B cell (primary cell): ENCODE results near the gene TSFM. TPM values are rescaled to one million over a fixed set of nuclear protein-coding genes. Genes with fewer than 3 reads are reported as not detected.

ENCODE experiments used
- ATAC-seq: fragments of 200-7000 bp; cut with Tn5 transposase; one replicate; pipeline ENCODE4 v1.10.0; 2021; ENCODE audit warnings: low read depth, mild to moderate bottlenecking, moderate number of reproducible peaks, moderate library complexity
- CTCF ChIA-PET: fragments of 350-600 bp; sonication (Branson Sonifier 250); formaldehyde crosslinking; loops from one replicate; lab custom pipeline; 2021; ENCODE audit warnings: antibody characterized with exemption, inconsistent platforms; lab: Charles Lee
- POLR2A ChIA-PET: fragments of 350-600 bp; sonication (Branson Sonifier 250); formaldehyde crosslinking; loops from one replicate; lab custom pipeline; 2021; ENCODE audit warnings: antibody characterized with exemption; lab: Charles Lee
- DNase-seq: peaks from one replicate; pipeline ENCODE4 v3.0.0; 2013
- H2AFZ ChIP-seq: 2 replicates; pipeline ENCODE4 v1.6.1; 2012; ENCODE audit warnings: mild to moderate bottlenecking, low read depth, low read length; ENCODE audit not compliant: insufficient read depth, poor library complexity, severe bottlenecking
- H3K27ac ChIP-seq, 2 donors: 1 replicate in 1 of 2; 2 replicates in 1 of 2; pipeline ENCODE4 v1.5.1; 2012 to 2013; ENCODE audit warnings: low read length in 2 of 2, mild to moderate bottlenecking in 2 of 2, moderate library complexity in 1 of 2
- H3K27me3 ChIP-seq, 4 experiments: fragments of 200-600 bp in 1 of 4; sonication (generic) in 1 of 4; replicated peaks in 1 of 4; 1 replicate in 2 of 4; 2 replicates in 2 of 4; pipeline versions ENCODE4 v1.6.1 to v1.7.0; 2013 to 2016; ENCODE audit warnings: low read length in 3 of 4, mild to moderate bottlenecking in 2 of 4, mixed read lengths in 1 of 4, moderate library complexity in 1 of 4; ENCODE audit not compliant: insufficient read depth in 4 of 4, control insufficient read depth in 3 of 4; ENCODE audit errors: control extremely low read depth in 1 of 4
- H3K36me3 ChIP-seq, 2 experiments: replicated peaks in 1 of 2; 1 replicate in 1 of 2; 2 replicates in 1 of 2; pipeline versions ENCODE4 v1.6.1 to v1.7.1; 2013; ENCODE audit warnings: low read length in 1 of 2; ENCODE audit not compliant: insufficient read depth in 2 of 2, control insufficient read depth in 1 of 2; ENCODE audit errors: control extremely low read depth in 1 of 2, extremely low read depth in 1 of 2
- H3K4me1 ChIP-seq, 2 donors: fragments of 200-600 bp in 1 of 2; sonication (generic) in 1 of 2; 1 replicate in 1 of 2; 2 replicates in 1 of 2; pipeline versions ENCODE4 v1.5.1 to v1.6.1; 2013 to 2017; ENCODE audit warnings: low read length in 2 of 2; ENCODE audit not compliant: control insufficient read depth in 2 of 2, insufficient read depth in 2 of 2
- H3K4me2 ChIP-seq: replicated peaks from 2 replicates; pipeline ENCODE3; 2012; ENCODE audit warnings: mild to moderate bottlenecking, low read depth, low read length; ENCODE audit not compliant: poor library complexity, severe bottlenecking
- H3K4me3 ChIP-seq, 5 experiments: fragments of 200-600 bp in 1 of 5; sonication (generic) in 1 of 5; 1 replicate in 3 of 5; 2 replicates in 2 of 5; pipeline versions ENCODE4 v1.5.1 to v1.7.0; 2011 to 2016; ENCODE audit warnings: low read length in 4 of 5, mild to moderate bottlenecking in 4 of 5, low read depth in 2 of 5, control low read depth in 1 of 5, moderate library complexity in 1 of 5; ENCODE audit not compliant: insufficient read depth in 1 of 5; ENCODE audit errors: control extremely low read depth in 1 of 5, extremely low read depth in 1 of 5
- H3K79me2 ChIP-seq: fragments of 200-600 bp; sonication (generic); one replicate; pipeline ENCODE4 v1.6.0; 2016; ENCODE audit warnings: low read length; ENCODE audit not compliant: control insufficient read depth, insufficient read depth
- H3K9ac ChIP-seq: fragments of 200-600 bp; sonication (generic); 2 replicates; pipeline ENCODE4 v1.6.1; 2017; ENCODE audit warnings: mild to moderate bottlenecking, low read length, moderate library complexity
- H3K9me3 ChIP-seq, 3 donors: one replicate each; pipeline versions ENCODE4 v1.6.1 to v1.7.1; 2013; ENCODE audit warnings: low read length in 2 of 3; ENCODE audit not compliant: control insufficient read depth in 2 of 3, insufficient read depth in 1 of 3; ENCODE audit errors: control extremely low read depth in 1 of 3
- H4K20me1 ChIP-seq: 2 replicates; pipeline ENCODE4 v1.6.0; 2012; ENCODE audit warnings: mild to moderate bottlenecking, low read length; ENCODE audit not compliant: insufficient read depth, control insufficient read depth, poor library complexity, severe bottlenecking
- H3K27ac Mint-ChIP-seq: one replicate; pipeline ENCODE4 v1.8.0; 2021; ENCODE audit warnings: mixed read lengths
- H3K27me3 Mint-ChIP-seq: one replicate; pipeline ENCODE4 v1.8.0; 2021; ENCODE audit warnings: mixed read lengths
- H3K4me1 Mint-ChIP-seq: one replicate; pipeline ENCODE4 v1.8.0; 2021; ENCODE audit warnings: mixed read lengths
- H3K4me3 Mint-ChIP-seq: one replicate; pipeline ENCODE4 v1.8.0; 2021; ENCODE audit warnings: mixed read lengths
- H3K9me3 Mint-ChIP-seq: one replicate; pipeline ENCODE4 v1.8.0; 2022; ENCODE audit warnings: mixed read lengths; ENCODE audit not compliant: insufficient read depth
- CTCF ChIP-seq: fragments of 200-600 bp; IDR thresholded peaks from one replicate; pipeline ENCODE4 v1.8.0; 2022; ENCODE audit warnings: antibody characterized with exemption, mild to moderate bottlenecking
- EZH2 ChIP-seq: IDR thresholded peaks from 2 replicates; pipeline ENCODE4 v1.6.1; 2012; ENCODE audit warnings: borderline replicate concordance, low read depth, mild to moderate bottlenecking, moderate library complexity, low read length; ENCODE audit not compliant: insufficient read depth, poor library complexity, severe bottlenecking
- WGBS: methylation state at CpG from one replicate; pipeline ENCODE4 v1.1.5; 2013; ENCODE audit warnings: missing lambda C conversion rate; ENCODE audit not compliant: insufficient coverage; 5-methylcytosine and 5-hydroxymethylcytosine counted together
- intact Hi-C: fragments of 100-400 bp; cut with micrococcal nuclease; formaldehyde crosslinking; loops from one replicate; pipeline ENCODE4 v1.10.0; 2022
- polyA plus RNA-seq: library from polyadenylated mRNA; depleted of rRNA; stranded (reverse); fragments of >200 nt; gene quantifications from 2 replicates; pipeline ENCODE4 v1.2.3, GENCODE V29; 2012
- total RNA-seq, 2 donors: library from RNA; stranded (reverse); fragments of 120-200 nt in 1 of 2; gene quantifications; 1 replicate in 1 of 2; 2 replicates in 1 of 2; pipeline versions ENCODE4 v1.2.3 to v1.2.4, GENCODE V29; 2013 to 2022

TSFM gene
- total and polyA plus RNA-seq, 2 donors (not counting 1 experiment from before 2014, with no cell fraction given) = 5.6 to 20.9 TPM

DNA sequence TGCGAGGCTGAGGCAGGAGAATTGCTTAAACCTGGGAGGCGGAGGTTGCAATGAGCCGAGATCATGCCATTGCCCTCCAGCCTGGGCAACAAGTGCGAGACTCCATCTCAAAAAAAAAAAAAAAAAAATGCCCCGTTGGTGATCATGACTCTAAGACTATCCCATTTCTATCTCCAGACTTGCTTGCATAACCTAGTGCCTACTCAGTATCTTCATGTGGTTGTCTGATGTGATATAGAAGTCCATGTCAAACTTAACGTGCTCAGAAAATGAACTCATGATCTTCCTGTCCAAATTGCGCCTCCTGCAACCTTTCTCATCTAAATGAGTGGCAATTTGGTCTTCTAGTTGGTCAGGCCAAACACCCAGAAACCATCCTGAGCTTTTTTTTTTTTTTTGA is 4.7 kb upstream of the TSFM start:
- Mint-ChIP-seq H3K4me1 (peaks cover 9% of the 10 kb centered on the region), H3K27me3 (no peaks in the 10 kb centered on the region), H3K4me3 (no peak overlapping the region), H3K9me3 (no peaks in the 10 kb centered on the region), H3K27ac (no peak overlapping the region)
- H3K9me3 ChIP-seq = no peaks in the 10 kb centered on the region
- no peak overlapping the region for H3K9ac ChIP-seq
- TF ChIP-seq CTCF = no peak
- no peak for TF ChIP-seq EZH2
- CTCF ChIA-PET = interaction anchor here (0.7 to 1.0 kb wide), 2 partner anchors 22 to 25 kb away, joined by 3 read pairs; no protein-coding TSS in a partner anchor
- ATAC-seq = no peak
- no peaks in the 10 kb centered on the region for H3K36me3 ChIP-seq
- H3K4me1 ChIP-seq = peaks cover 6 to 7% of the 10 kb centered on the region in 2 donors
- WGBS = 100% methylated on average over 3 of the region's 7 CpGs
- H3K27ac ChIP-seq = no peak overlapping the region
- H3K27me3 ChIP-seq = no peaks in the 10 kb centered on the region
- no peaks in the 10 kb centered on the region for H4K20me1 ChIP-seq
- no peak overlapping the region for H2AFZ ChIP-seq
- POLR2A ChIA-PET = interaction anchor here (0.7 kb wide), 1 partner anchor 1308 kb away, joined by 6 read pairs; no protein-coding TSS in a partner anchor
- H3K4me3 ChIP-seq = no peak overlapping the region
- no peak for DNase-seq
- intact Hi-C loops = no loop called here
- no peak overlapping the region for H3K4me2 ChIP-seq
- H3K79me2 ChIP-seq = peaks cover 4% of the 10 kb centered on the region

- Mint-ChIP-seq H3K27ac (no peak overlapping the region), H3K27me3 (no peaks in the 10 kb centered on the region), H3K4me1 (peaks cover 18% of the 10 kb centered on the region), H3K4me3 (no peak overlapping the region), H3K9me3 (no peaks in the 10 kb centered on the region)
- peaks cover 9 to 17% of the 10 kb centered on the region in 2 donors for H3K4me1 ChIP-seq
- H3K79me2 ChIP-seq = peaks cover 20% of the 10 kb centered on the region
- H3K9ac ChIP-seq = no peak overlapping the region
- no peak overlapping the region for H3K4me3 ChIP-seq
- H4K20me1 ChIP-seq = no peaks in the 10 kb centered on the region
- DNase-seq = no peak
- TF ChIP-seq CTCF (no peak), EZH2 (no peak)
- H3K4me2 ChIP-seq = no peak overlapping the region
- CTCF ChIA-PET = interaction anchor here (1.3 to 6.9 kb wide), 4 partner anchors 14 to 125 kb away, joined by 4 to 59 read pairs (median 6); no protein-coding TSS in a partner anchor
- H3K27me3 ChIP-seq = no peaks in the 10 kb centered on the region
- no peak for ATAC-seq
- intact Hi-C loops = loop anchor here (5.0 kb wide), 1 partner anchor 37 kb away; no protein-coding TSS in a partner anchor
- H2AFZ ChIP-seq = no peak overlapping the region
- WGBS = 100% methylated on average over 1 of the region's 1 CpG
- H3K36me3 ChIP-seq = no peaks in the 10 kb centered on the region
- POLR2A ChIA-PET = no interaction called here
- no peak overlapping the region for H3K27ac ChIP-seq
- no peaks in the 10 kb centered on the region for H3K9me3 ChIP-seq
These were observed 2.9 kb upstream of the TSFM start for GRCh38 chr12:57779736-57780135.
